Naive B cell (primary cell): Measurements from ENCODE around the gene IARS2. TPM values are rescaled to one million over a fixed set of nuclear protein-coding genes. Genes with fewer than 3 reads are reported as not detected.
A peak's percentile ranks its signal among the peaks of the same experiment; 100 is the strongest.

Experiments used
- ATAC-seq, 2 donors: fragments of 150-1000 bp; cut with Tn5 transposase; 2 replicates each; pipeline ENCODE4 v1.10.0; 2021; ENCODE audit warnings: low read depth in 2 of 2, mild to moderate bottlenecking in 2 of 2, moderate library complexity in 2 of 2
- DNase-seq: peaks from one replicate; pipeline ENCODE4 v3.0.0; 2022
- H3K27ac Mint-ChIP-seq, 6 donors: one replicate each; pipeline ENCODE4 v1.8.0; 2020 to 2022; ENCODE audit warnings: mild to moderate bottlenecking in 6 of 6, mixed read lengths in 6 of 6, moderate library complexity in 5 of 6, inconsistent platforms in 2 of 6
- H3K27me3 Mint-ChIP-seq, 3 donors: one replicate each; pipeline ENCODE4 v1.8.0; 2021 to 2022; ENCODE audit warnings: mixed read lengths in 3 of 3, mild to moderate bottlenecking in 1 of 3
- H3K36me3 Mint-ChIP-seq, 2 donors: one replicate each; pipeline ENCODE4 v1.8.0; 2020 to 2022; ENCODE audit warnings: mixed read lengths in 2 of 2, inconsistent platforms in 1 of 2, mild to moderate bottlenecking in 1 of 2
- H3K4me1 Mint-ChIP-seq, 3 donors: one replicate each; pipeline ENCODE4 v1.8.0; 2020 to 2022; ENCODE audit warnings: mixed read lengths in 3 of 3, inconsistent platforms in 1 of 3, mild to moderate bottlenecking in 1 of 3, moderate library complexity in 1 of 3
- H3K4me3 Mint-ChIP-seq, 8 donors: one replicate each; pipeline ENCODE4 v1.8.0; 2020 to 2022; ENCODE audit warnings: mild to moderate bottlenecking in 8 of 8, mixed read lengths in 8 of 8, moderate library complexity in 8 of 8, inconsistent platforms in 2 of 8
- H3K9me3 Mint-ChIP-seq, 7 donors: one replicate each; pipeline ENCODE4 v1.8.0; 2020 to 2022; ENCODE audit warnings: mixed read lengths in 7 of 7, mild to moderate bottlenecking in 5 of 7, inconsistent platforms in 2 of 7, moderate library complexity in 1 of 7
- polyA plus RNA-seq, 6 donors: library from polyadenylated mRNA; unstranded; fragments of 300-500 nt; fragmentation: Illumina TruSeq; gene quantifications; one replicate each; pipeline ENCODE4 v1.2.3, GENCODE V29; 2021; ENCODE audit warnings: low read depth in 6 of 6

The IARS2 gene
- polyA plus RNA-seq, 6 donors from 2014 or later, result 51.3 to 61.5 (median 56.8) TPM

GRCh38 chr1:220189750-220190347 lies 95.9 kb downstream of the IARS2 start:
- DNase-seq (peak; percentile 1), ATAC-seq (no peak)
- H3K9me3 Mint-ChIP-seq, result no peaks in the 10 kb centered on the region
- peaks cover 17 to 22% of the 10 kb centered on the region in 2 donors for H3K36me3 Mint-ChIP-seq
- no peaks in the 10 kb centered on the region for H3K27me3 Mint-ChIP-seq
- peak overlapping the region in 1 of 6 donors; percentile 58 for H3K27ac Mint-ChIP-seq
- H3K4me1 Mint-ChIP-seq, result no peaks in the 10 kb centered on the region
- H3K4me3 Mint-ChIP-seq, result no peak overlapping the region

GRCh38 chr1:220195701-220196100 lies 101.8 kb downstream of the IARS2 start:
- Mint-ChIP-seq H3K36me3 (peaks cover 8 to 12% of the 10 kb centered on the region in 2 donors), H3K4me1 (no peaks in the 10 kb centered on the region), H3K27me3 (no peaks in the 10 kb centered on the region), H3K4me3 (no peak overlapping the region), H3K9me3 (no peaks in the 10 kb centered on the region), H3K27ac (no peak overlapping the region)
- no peak for ATAC-seq
- DNase-seq, result no peak

Other genes starting within 250 kb of the IARS2 start
- gene SLC30A10, start 165.6 kb upstream of the IARS2 start, polyA plus RNA-seq, result not detected
- gene EPRS1, start 47.6 kb upstream of the IARS2 start, polyA plus RNA-seq, result 10 to 100 TPM; 35.4 to 54.1 (median 38.4) TPM
- gene BPNT1, start 4.3 kb upstream of the IARS2 start, polyA plus RNA-seq, result 10 to 100 TPM in 5 of 6 donors, 1 to 10 TPM in 1; 9.6 to 23.0 (median 18.4) TPM
- 10 to 100 TPM; 21.3 to 39.5 (median 24.6) TPM for gene RAB3GAP2, start 178.3 kb downstream of the IARS2 start, polyA plus RNA-seq